Measurements from ENCODE around the gene ARHGAP6. TPM values are rescaled to one million over a fixed set of nuclear protein-coding genes. Genes with fewer than 3 reads are reported as not detected.

ARHGAP6 gene
- total and polyA plus RNA-seq, 9 donors = 14.1 to 32.9 (median 20.3) TPM

- 44 to 53% (median 46%) methylated on average over 10 of the region's 10 CpGs for WGBS, 3 donors
- no peak for TF ChIP-seq EP300 (IDR thresholded peaks at IDR 0.05)
- no peak for TF ChIP-seq POLR2A (IDR thresholded peaks at IDR 0.05)
- no peak for TF ChIP-seq CTCF (IDR thresholded peaks at IDR 0.05)
Observed at GRCh38 chrX:11341274-11342201, 324.2 kb downstream of the ARHGAP6 start.

GRCh38 chrX:11337292-11338009, 328.3 kb downstream of the ARHGAP6 start:
- H3K36me3 ChIP-seq = no peaks in the 10 kb centered on the region
- H3K4me3 ChIP-seq = no peak overlapping the region
- DNase-seq = no peak
- no peaks in the 10 kb centered on the region for H3K9me3 ChIP-seq
- no peaks in the 10 kb centered on the region for H3K27me3 ChIP-seq
- TF ChIP-seq CTCF (IDR thresholded peaks at IDR 0.05) (no peak), EP300 (IDR thresholded peaks at IDR 0.05) (no peak), POLR2A (IDR thresholded peaks at IDR 0.05) (no peak)
- H3K4me1 ChIP-seq (ENCODE audit: insufficient read depth) = no peaks in the 10 kb centered on the region
- no peak overlapping the region for H3K27ac ChIP-seq
- intact Hi-C loops (cut with DNase I) = no loop called here
- WGBS, 3 donors = 55 to 68% (median 67%) methylated on average over 1 of the region's 1 CpG

More at GRCh38 chrX:11341274-11342201, 324.2 kb downstream of the ARHGAP6 start:
- DNase-seq = peak; percentile 56 to 71 (median 64)
- intact Hi-C loops (cut with DNase I) = no loop called here
- Histone ChIP-seq H3K27me3 (no peaks in the 10 kb centered on the region), H3K27ac (no peak overlapping the region), H3K4me1 (ENCODE audit: insufficient read depth) (no peaks in the 10 kb centered on the region), H3K9me3 (no peaks in the 10 kb centered on the region), H3K4me3 (no peak overlapping the region), H3K36me3 (no peaks in the 10 kb centered on the region)

- WGBS, 3 donors = 64 to 80% (median 76%) methylated on average over 2 of the region's 2 CpGs
- Histone ChIP-seq H3K27ac (no peak overlapping the region), H3K9me3 (no peaks in the 10 kb centered on the region), H3K36me3 (no peaks in the 10 kb centered on the region), H3K27me3 (no peaks in the 10 kb centered on the region), H3K4me1 (ENCODE audit: insufficient read depth) (no peaks in the 10 kb centered on the region), H3K4me3 (no peak overlapping the region)
- DNase-seq = no peak
- TF ChIP-seq POLR2A (IDR thresholded peaks at IDR 0.05) (no peak), EP300 (IDR thresholded peaks at IDR 0.05) (no peak), CTCF (IDR thresholded peaks at IDR 0.05) (no peak)
- intact Hi-C loops (cut with DNase I) = no loop called here
Observed at GRCh38 chrX:11336201-11336600, 329.5 kb downstream of the ARHGAP6 start.

GRCh38 chrX:11334165-11334564, 331.6 kb downstream of the ARHGAP6 start:
- TF ChIP-seq POLR2A (IDR thresholded peaks at IDR 0.05) (no peak), EP300 (IDR thresholded peaks at IDR 0.05) (no peak), CTCF (IDR thresholded peaks at IDR 0.05) (no peak)
- no peaks in the 10 kb centered on the region for H3K27me3 ChIP-seq
- 58 to 71% (median 65%) methylated on average over 2 of the region's 2 CpGs for WGBS, 3 donors
- no peak for DNase-seq
- H3K4me1 ChIP-seq (ENCODE audit: insufficient read depth) = no peaks in the 10 kb centered on the region
- intact Hi-C loops (cut with DNase I) = no loop called here
- H3K4me3 ChIP-seq = no peak overlapping the region
- H3K36me3 ChIP-seq = no peaks in the 10 kb centered on the region
- no peak overlapping the region for H3K27ac ChIP-seq
- no peaks in the 10 kb centered on the region for H3K9me3 ChIP-seq

Measured in ovary (tissue), 9 donors.